Gastrocnemius medialis (tissue), 4 donors: ENCODE measurements around the gene FALEC. TPM values are rescaled to one million over a fixed set of nuclear protein-coding genes. Genes with fewer than 3 reads are reported as not detected.

Experiments
- ATAC-seq, 2 donors: fragments of 150-250 bp; one replicate each; pipeline ENCODE4 v1.9.1; 2016
- DNase-seq, 2 donors: peaks; one replicate each; pipeline ENCODE4 v3.0.0-alpha.2; 2019
- H3K27ac ChIP-seq, 4 donors: fragments of 200-600 bp; sonication (generic); 1 replicate in 1 of 4; 2 replicates in 3 of 4; pipeline ENCODE4 v1.5.1; 2016 to 2018; ENCODE audit warnings: mild to moderate bottlenecking in 2 of 4, moderate library complexity in 1 of 4
- H3K27me3 ChIP-seq, 3 donors: fragments of 200-600 bp; sonication (generic) in 2 of 3; 1 replicate in 1 of 3; 2 replicates in 2 of 3; pipeline versions ENCODE4 v1.5.1 to v1.6.0; 2016 to 2019; ENCODE audit warnings: mild to moderate bottlenecking in 1 of 3, moderate library complexity in 1 of 3
- H3K36me3 ChIP-seq, 2 donors: fragments of 200-600 bp; sonication (generic) in 1 of 2; one replicate each; pipeline ENCODE4 v1.5.1; 2017 to 2018
- H3K4me1 ChIP-seq, 2 donors: fragments of 200-600 bp; sonication (generic) in 1 of 2; one replicate each; pipeline ENCODE4 v1.5.1; 2016 to 2017; ENCODE audit warnings: mild to moderate bottlenecking in 2 of 2
- H3K4me3 ChIP-seq, 4 donors: fragments of 200-600 bp; sonication (generic) in 3 of 4; 1 replicate in 1 of 4; 2 replicates in 3 of 4; pipeline ENCODE4 v1.5.1; 2016 to 2019; ENCODE audit warnings: mild to moderate bottlenecking in 2 of 4
- H3K9me3 ChIP-seq, 3 donors: fragments of 200-600 bp; sonication (generic) in 2 of 3; 1 replicate in 1 of 3; 2 replicates in 2 of 3; pipeline ENCODE4 v1.5.1; 2016 to 2019
- POLR2A ChIP-seq, 2 donors: fragments of 450-650 bp; IDR thresholded peaks; one replicate each; pipeline ENCODE4 v1.6.1; 2017; ENCODE audit warnings: antibody characterized with exemption in 2 of 2, mild to moderate bottlenecking in 2 of 2, moderate library complexity in 2 of 2
- in situ Hi-C, 4 donors: fragments of 200-750 bp; cut with MboI; loops; one replicate each; pipeline versions ENCODE4 v1.15.0 to v1.8.0; 2017; ENCODE audit warnings: low sequenced_read_pairs in 4 of 4
- intact Hi-C: fragments of 100-400 bp; cut with DNase I; formaldehyde crosslinking; loops from one replicate; pipeline ENCODE4 v1.15.1; 2023; ENCODE audit warnings: low total_unique reads
- microRNA-seq, 2 donors: library from miRNA; unstranded; fragments of <30 nt; microRNA quantifications; one replicate each; pipeline ENCODE4, GENCODE V29; 2016; ENCODE audit warnings: borderline replicate concordance in 2 of 2
- total RNA-seq, 4 donors: library from RNA; depleted of rRNA; stranded (reverse); fragments of >200 nt; gene quantifications; one replicate each; pipeline versions ENCODE4 v1.1.0 to v1.2.3, GENCODE V29; 2016
- TF ChIP-seq, protein P1 (sequence below), 5 experiments: fragments of 450-650 bp in 3 of 5; fragments of 200-600 bp in 2 of 5; sonication (generic) in 2 of 5; IDR thresholded peaks in 4 of 5; conservative IDR thresholded peaks in 1 of 5; 1 replicate in 4 of 5; 2 replicates in 1 of 5; pipeline ENCODE4 v1.5.1; 2016 to 2019; ENCODE audit warnings: antibody characterized with exemption in 5 of 5, mild to moderate bottlenecking in 3 of 5, moderate library complexity in 3 of 5

The FALEC gene
- total RNA-seq, 4 donors from 2014 or later = not detected

DNA sequence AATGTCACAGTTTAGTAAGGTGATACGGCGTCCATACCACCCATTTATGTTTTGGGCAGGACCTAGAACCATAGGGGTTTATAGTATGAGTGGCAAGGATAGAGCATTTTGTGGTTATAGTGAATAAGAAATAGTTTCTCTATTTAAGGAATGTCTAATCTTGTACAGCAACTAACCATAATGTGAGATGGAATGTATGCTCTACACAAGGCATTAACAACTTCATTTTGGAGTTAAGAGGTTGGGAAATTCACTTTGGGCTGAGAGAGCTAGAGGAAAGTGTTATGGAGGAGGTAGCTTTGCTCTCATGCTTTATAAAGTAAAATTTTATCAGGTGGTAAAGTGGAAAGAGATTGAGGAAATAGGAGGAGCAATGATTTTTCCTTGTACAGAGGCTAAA, 66.8 kb downstream of the FALEC start:
- no peaks in the 10 kb centered on the region for H3K27me3 ChIP-seq
- H3K27ac ChIP-seq = peak overlapping the region in 1 of 4 donors; percentile 11
- peaks cover 7 to 12% of the 10 kb centered on the region in 2 donors for H3K4me1 ChIP-seq
- in situ Hi-C loops = no loop called here
- no peak overlapping the region for H3K4me3 ChIP-seq
- H3K9me3 ChIP-seq = no peaks in the 10 kb centered on the region
- peaks cover 0 to 15% of the 10 kb centered on the region in 2 donors for H3K36me3 ChIP-seq
- ATAC-seq (no peak), DNase-seq (no peak)
- intact Hi-C loops = no loop called here
- TF ChIP-seq POLR2A (IDR thresholded peaks at IDR 0.05) = no peak
- TF ChIP-seq, protein P1, sequence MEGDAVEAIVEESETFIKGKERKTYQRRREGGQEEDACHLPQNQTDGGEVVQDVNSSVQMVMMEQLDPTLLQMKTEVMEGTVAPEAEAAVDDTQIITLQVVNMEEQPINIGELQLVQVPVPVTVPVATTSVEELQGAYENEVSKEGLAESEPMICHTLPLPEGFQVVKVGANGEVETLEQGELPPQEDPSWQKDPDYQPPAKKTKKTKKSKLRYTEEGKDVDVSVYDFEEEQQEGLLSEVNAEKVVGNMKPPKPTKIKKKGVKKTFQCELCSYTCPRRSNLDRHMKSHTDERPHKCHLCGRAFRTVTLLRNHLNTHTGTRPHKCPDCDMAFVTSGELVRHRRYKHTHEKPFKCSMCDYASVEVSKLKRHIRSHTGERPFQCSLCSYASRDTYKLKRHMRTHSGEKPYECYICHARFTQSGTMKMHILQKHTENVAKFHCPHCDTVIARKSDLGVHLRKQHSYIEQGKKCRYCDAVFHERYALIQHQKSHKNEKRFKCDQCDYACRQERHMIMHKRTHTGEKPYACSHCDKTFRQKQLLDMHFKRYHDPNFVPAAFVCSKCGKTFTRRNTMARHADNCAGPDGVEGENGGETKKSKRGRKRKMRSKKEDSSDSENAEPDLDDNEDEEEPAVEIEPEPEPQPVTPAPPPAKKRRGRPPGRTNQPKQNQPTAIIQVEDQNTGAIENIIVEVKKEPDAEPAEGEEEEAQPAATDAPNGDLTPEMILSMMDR (IDR thresholded peaks at IDR 0.05 in 4 of 5, conservative IDR thresholded peaks at IDR 0.05 in 1 of 5) = no peak

Small RNAs within 50 kb of the gene (microRNA-seq; reads per million reads assigned to microRNA genes)
- 0 reads per million in 2 donors for gene MIR4257
- gene MIR6878 = 0 reads per million in 2 donors

Other genes with a start within 250 kb of the FALEC start
- 10 to 100 TPM; 41.2 to 63.8 (median 54.9) TPM for gene APH1A, start 246.7 kb upstream of the FALEC start, total RNA-seq
- 1 to 10 TPM; 1.8 to 5.7 (median 4.8) TPM for gene C1orf54, start 243.0 kb upstream of the FALEC start, total RNA-seq
- 10 to 100 TPM in 3 of 4 donors, 1 to 10 TPM in 1; 8.2 to 15.8 (median 11.7) TPM for gene CIART, start 233.2 kb upstream of the FALEC start, total RNA-seq
- 10 to 100 TPM; 27.8 to 46.3 (median 31.5) TPM for gene MRPS21, start 221.9 kb upstream of the FALEC start, total RNA-seq
- gene PRPF3, start 194.2 kb upstream of the FALEC start, total RNA-seq = 10 to 100 TPM; 15.6 to 25.0 (median 19.3) TPM
- gene RPRD2, start 151.6 kb upstream of the FALEC start, total RNA-seq = 10 to 100 TPM; 18.0 to 28.0 (median 23.1) TPM
- 10 to 100 TPM; 15.0 to 26.7 (median 18.4) TPM for gene TARS2, start 28.3 kb upstream of the FALEC start, total RNA-seq
- gene ECM1, start 7.6 kb upstream of the FALEC start, total RNA-seq = 1 to 10 TPM; 1.5 to 8.5 (median 5.6) TPM
- gene ADAMTSL4, start 33.7 kb downstream of the FALEC start, total RNA-seq = 10 to 100 TPM in 2 of 4 donors, 1 to 10 TPM in 2; 5.6 to 30.0 (median 10.7) TPM
- gene MCL1, start 63.9 kb downstream of the FALEC start, total RNA-seq = 100 to 1,000 TPM; 136 to 199 (median 176) TPM
- gene ENSA, start 113.9 kb downstream of the FALEC start, total RNA-seq = 100 to 1,000 TPM; 164 to 302 (median 219) TPM
- gene GOLPH3L, start 181.4 kb downstream of the FALEC start, total RNA-seq = 10 to 100 TPM in 3 of 4 donors, 1 to 10 TPM in 1; 9.8 to 18.6 (median 15.7) TPM
- under 1 TPM in 1 of 4 donors, not detected in 3; 0.36 TPM for gene HORMAD1, start 205.1 kb downstream of the FALEC start, total RNA-seq